Measurements from ENCODE around the gene PTPN20.
"Not testable (repeated sequence)": the region's sequence is repeated elsewhere in the genome, so short reads cannot be mapped to it uniquely, and the experiment has no call there.

Gene PTPN20, protein sequence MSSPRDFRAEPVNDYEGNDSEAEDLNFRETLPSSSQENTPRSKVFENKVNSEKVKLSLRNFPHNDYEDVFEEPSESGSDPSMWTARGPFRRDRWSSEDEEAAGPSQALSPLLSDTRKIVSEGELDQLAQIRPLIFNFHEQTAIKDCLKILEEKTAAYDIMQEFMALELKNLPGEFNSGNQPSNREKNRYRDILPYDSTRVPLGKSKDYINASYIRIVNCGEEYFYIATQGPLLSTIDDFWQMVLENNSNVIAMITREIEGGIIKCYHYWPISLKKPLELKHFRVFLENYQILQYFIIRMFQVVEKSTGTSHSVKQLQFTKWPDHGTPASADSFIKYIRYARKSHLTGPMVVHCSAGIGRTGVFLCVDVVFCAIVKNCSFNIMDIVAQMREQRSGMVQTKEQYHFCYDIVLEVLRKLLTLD

DNA sequence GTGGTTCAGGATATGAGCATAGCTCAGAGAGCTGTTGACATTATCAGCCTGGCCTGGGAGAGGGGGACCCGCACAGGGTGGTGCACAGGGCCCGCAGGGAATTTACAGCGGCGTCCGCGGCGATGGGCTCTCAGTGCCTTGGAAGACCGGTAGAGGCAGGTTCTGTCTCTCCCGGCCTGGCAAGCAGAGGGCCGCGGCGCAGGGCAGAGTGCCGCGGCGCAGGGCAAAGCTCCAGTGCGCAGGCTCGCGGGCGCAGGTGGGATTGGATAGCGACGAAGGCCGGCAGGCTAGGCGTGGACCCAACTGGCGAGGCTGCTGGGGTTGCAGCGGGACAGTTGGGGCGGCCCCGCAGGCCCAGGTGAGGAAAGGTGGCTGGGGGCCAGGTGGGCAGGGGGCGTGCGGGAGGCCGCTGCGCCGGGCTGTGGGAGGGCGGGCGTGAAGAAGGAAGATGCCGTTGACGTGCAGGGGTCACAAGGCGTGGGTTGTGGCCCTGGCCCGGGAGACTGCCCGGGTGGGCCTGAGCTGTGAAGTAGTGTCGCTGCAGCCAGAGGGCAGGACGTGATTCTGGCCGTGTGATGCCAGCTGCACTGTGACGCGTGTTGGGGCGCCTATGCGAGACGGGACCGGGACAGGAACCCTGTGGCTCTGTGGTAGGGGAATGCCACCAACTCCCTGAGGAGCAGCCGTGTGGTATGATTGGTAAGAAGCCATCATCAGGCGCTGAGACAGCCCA lies at the start of gene PTPN20:
PTPN20 (plus strand) TSS at position 285 of the 733 bp plus-strand sequence. CDS start 21,072 bp downstream, outside the sequence.
- not testable (repeated sequence) for DNase-seq (ENCODE audit: low spot score)

DNA sequence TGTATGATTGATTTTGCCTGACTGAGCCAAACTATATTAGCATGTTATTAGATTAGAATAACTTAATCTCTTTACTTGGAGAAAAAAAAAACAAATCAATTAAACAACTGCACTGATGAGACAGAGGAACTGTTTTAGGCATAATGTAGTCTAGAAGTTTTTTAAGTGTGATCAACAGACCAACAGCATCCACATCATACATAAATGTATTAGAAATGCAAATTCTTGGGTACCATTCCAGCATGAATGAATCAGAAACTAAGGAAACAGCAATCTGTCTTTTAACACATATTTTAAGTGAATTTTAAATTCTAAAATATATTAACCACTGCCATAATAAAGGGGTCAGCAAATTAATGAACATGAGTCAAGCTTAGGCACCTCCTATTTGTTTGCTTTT lies 41.5 kb upstream of the PTPN20 start:
- DNase-seq (ENCODE audit: low spot score) = not testable (repeated sequence)

DNA sequence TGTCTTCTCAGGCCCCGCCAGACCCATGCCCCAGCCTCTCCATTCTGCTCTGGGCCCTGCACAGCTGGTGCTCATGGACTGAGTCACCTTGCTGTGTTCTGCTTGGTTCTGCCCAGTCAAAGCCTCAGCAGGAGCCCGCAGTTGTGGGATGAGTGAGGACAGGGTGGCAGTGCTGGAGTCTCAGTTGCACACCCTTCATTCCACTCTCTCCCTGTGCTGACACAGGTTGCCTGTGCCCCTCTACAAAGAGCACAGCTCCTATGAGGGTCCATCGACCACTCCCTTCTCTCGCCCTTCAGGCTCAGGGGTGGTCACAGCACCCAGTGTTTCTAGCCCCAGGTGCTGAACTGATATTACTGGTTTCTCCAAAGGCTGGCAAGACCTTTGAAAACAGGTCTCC lies 39.6 kb upstream of the PTPN20 start:
- not testable (repeated sequence) for DNase-seq (ENCODE audit: low spot score)

DNA sequence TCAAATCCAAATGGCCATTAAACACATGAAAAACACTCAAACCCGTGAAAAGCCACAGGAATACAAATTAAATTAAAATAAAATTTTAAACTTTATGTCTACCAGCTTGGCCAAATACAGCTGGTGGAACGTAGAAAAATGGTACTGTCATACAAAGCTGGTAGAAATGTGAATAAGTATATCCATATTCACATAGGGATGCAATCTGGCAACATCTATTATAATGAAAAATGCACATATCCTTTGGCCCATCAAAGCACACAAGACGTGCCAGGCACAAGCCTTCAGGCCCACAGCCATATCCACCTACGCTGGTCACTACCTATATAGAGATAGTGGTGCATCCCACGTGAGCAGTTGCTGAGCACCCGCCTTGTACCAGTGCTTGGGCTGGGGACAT lies 35.9 kb upstream of the PTPN20 start:
- DNase-seq (ENCODE audit: low spot score) = not testable (repeated sequence)

DNA sequence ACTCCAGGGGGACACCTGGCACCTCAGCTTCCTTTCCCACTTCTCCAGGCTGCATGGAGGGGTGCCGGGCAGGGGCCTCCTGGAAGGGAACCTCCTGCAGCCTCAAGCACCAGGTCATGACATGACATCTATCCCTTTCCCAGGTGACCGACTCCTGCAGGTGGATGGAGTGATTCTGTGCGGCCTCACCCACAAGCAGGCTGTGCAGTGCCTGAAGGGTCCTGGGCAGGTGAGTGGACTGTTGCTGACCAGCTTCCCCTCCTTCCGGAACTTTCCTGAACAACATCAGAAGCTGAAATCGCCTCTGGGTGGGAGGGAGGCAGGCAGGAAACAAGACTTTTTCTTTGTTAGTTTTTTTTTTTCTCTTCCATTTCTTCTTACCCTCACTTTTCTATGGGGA lies 34.5 kb upstream of the PTPN20 start:
- not testable (repeated sequence) for DNase-seq (ENCODE audit: low spot score)

DNA sequence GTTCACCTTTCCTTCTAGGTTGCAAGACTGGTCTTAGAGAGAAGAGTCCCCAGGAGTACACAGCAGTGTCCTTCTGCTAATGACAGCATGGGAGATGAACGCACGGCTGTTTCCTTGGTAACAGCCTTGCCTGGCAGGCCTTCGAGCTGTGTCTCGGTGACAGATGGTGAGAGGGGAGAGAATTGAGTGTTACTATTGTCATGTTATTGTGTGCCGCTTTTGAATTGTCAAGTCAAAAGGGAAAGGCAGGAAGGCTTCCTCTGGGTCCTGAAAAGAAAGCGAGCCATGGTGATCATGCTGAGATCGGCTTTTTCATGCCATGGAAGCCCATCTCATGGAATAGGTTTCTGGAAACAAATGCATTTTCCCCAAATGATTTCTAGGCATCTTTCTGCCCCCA lies 32.5 kb upstream of the PTPN20 start:
- not testable (repeated sequence) for DNase-seq (ENCODE audit: low spot score)

DNA sequence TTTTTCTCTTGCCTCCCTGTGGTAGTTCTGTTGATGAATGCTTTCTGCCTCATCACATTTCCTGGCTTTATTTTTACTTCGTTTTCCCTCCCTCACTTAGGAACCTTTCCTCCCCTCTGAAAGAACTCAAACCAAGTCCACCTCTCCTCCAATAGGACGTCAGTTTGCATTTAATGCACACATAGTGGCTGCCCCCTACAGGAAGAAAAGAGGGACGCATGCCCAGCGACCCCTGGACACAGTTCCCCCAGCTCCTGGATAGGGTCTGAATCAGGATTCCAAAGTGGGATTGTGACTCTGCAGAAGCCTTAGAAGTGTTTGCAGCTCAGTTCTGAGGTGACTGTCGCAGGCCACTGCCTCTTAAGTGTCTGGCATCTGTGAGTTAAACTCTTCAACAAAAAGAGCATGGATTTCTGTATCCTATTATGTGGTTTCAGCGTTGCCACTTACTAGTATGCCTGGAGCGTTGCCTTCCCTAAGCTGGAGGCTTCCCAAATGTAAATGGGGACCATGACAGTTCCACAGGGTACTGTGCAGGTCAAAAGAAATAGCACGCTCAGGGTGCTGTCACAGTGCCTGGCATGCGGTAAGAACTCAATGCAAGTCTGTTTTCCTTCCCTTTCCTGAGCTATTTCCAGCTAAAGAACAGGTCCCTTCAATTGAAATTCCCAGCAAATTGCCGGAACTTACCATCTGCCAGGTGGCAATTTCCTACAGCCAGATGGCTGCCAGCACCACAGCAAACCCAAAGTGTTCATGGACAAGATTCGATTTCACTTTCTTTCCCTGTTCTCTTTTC lies 20.2 kb upstream of the PTPN20 start:
- not testable (repeated sequence) for DNase-seq (ENCODE audit: low spot score)

DNA sequence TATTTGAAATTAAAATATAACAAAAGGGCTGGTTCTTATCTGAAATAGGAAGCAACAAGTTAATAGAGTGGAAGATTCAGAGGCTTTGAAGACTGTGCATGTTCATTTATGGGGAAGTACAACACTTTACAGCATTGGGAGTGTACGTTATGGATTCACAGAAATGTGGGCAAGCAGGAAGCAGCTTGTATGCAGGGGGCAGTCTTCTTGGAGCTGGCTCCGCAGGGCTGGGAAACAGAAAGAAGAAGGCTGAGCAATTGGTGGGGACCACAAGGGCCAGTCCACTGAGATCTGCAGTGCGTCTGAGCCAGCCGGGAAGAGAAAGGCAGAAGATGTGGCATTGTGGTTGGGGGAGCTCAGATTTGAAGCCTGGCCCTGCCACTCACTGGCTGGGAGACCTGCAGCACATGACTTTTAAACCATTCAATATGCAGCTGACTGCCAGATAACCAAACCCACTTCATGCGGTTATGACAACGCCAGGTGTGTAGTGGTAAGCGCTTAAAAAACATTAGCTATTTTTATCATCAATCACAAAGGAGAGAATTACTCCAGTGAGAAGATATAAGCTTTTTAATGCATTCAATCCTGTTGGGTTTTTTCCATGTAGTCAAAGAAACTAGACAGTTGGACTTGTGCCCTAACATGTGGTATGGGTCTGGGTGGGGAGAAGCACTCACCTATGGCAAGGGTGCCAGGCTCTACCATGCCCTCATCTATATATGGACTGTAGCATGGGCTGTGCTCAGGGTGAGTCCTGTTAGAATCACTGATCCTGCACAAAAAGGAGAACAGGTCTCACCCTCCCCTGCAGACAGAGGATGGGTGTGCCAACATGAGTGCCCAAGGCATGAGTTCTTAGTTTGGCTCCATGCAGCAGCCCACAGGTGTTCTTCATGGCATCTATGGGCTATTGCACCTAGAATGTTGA lies 14.2 kb upstream of the PTPN20 start:
- DNase-seq (ENCODE audit: low spot score) = not testable (repeated sequence)

DNA sequence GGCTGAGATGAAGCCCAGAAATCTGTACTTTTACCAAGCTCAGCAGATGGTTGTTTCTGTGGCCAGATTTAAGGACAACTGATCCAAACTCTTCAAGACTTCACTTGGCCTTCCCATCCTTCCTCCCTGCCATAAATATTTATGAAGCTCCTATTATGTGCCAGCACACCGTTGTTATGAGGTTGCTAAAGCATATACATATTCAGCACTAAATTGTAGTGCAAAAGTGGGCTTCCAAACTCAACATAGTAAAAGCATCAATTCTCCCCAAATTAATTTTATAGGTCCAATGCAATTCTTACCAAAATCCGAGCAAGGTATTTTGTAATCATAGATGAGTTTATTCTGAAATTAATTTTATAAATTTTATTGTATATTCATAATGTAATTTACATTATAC lies 10.0 kb upstream of the PTPN20 start:
- DNase-seq (ENCODE audit: low spot score) = not testable (repeated sequence)

DNA sequence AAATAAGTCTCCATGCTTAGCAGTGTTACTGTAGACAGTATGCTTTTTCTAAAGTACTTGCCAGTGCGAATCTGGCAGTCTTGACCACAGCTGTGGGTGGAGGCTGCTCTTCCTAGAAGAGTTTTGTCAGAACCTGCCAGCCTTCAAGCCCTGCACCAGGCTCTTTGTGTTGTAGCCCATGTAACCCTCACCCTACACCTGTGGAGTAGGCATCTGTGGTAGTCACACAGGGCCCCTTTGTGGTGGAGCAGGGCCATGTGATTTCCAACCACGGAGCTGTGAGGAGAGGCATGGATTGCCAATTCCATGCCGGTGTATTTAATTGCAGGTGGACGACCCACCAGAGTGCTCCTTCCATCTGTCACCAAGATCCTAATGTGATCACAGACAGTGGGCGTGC lies 7.4 kb upstream of the PTPN20 start:
- DNase-seq (ENCODE audit: low spot score) = not testable (repeated sequence)

DNA sequence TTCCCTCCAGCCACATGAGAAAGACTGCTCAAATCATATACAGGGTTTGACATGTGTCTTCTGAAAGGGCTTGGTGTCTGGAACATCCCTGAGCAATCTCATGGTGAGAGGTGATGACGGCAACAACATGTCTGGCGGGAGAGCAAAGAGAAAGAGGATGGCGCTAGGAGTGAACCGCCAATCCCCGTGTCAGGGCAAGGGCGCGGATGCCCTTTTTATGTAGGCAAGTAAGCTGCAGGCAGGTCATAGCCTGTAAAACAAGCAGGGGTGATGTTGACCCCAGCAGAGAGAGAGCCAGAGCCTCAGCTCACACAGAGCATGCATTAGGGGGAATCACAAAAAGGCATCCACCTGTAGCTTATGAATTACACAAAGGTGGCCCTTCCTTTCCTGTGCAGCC lies 4.9 kb upstream of the PTPN20 start:
- DNase-seq (ENCODE audit: low spot score) = not testable (repeated sequence)

DNA sequence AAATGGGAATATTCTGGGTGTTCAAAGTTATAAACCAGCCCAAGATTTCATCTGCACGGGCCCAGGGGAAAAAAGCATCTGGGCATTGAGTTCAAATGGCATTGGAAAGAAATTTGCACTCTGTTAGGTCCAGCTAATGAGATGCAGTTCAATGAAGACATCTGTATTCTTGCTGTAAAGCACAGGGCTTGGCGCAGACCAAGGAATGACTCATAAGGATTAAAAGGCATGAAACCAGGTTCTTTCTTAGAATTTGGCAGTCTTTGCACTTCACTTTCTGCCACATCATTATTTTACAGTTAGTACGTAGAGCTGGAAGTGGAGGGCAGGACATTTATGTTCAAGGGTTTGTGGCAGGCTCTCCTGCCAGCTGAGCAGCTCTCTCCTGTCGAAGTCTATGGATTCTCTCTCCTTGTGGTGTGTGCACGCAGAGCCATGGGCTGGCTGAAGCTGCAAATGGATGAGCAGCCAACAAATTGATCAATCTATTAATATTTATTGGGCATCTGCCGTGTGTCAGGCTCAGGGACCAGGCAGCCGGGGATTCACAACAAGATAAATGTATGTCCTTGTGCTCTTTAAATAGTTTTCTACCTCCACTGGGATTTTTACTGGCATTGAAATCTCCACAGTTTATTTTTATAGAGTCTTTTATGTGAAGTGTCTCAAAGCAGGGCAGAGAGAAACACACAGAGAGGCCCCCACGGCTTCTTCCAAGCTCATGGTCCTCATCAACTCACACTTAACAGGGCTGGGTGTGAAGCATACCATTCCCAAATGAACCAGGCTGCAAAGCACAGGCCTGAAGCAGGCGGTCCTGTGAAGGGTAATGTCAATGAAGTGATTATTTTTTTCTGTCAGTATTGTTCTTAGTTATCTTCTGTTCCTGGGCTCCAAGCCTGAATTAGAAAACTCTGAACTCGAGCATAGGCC lies 3.8 kb upstream of the PTPN20 start:
- not testable (repeated sequence) for DNase-seq (ENCODE audit: low spot score)

DNA sequence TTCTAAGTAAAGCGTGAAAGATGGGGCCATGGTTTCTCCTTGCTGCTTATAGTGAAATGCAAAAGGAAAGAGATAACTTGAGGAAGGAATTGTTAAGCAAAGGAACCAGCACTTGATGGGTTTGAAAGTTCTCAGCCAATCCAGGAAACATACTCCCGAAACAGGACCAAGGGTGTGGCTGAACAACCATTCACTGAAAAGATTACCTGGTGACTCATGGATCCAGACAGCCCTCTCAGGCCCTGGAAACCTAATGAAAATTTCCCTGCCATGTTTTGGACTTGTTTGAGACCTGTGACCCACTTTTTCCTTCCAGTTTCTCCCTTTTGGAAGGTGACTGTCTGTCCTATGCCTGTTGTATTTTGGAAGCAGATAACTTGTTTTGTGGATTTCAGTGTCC lies 11.3 kb downstream of the PTPN20 start:
- not testable (repeated sequence) for DNase-seq (ENCODE audit: low spot score)

DNA sequence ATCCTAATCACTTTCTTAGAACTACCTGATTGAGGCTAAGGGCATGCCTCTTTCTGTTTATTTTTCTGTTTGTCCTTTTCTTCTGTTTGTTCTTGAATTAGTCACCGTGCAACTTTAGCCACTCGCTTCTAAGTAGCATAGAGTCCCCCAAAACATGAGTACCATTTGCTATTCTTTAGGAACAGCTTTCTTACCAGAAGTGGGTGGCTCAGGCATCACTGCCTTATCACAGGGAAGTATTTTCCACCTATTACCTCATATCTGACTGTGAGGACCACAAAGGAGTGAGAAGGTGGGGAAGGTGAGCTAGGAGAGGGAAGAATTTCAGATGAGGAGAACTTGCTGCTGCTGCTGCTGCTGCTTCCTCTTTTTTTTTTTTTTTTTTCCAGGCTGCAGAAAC lies 13.9 kb downstream of the PTPN20 start:
- not testable (repeated sequence) for DNase-seq (ENCODE audit: low spot score)

DNA sequence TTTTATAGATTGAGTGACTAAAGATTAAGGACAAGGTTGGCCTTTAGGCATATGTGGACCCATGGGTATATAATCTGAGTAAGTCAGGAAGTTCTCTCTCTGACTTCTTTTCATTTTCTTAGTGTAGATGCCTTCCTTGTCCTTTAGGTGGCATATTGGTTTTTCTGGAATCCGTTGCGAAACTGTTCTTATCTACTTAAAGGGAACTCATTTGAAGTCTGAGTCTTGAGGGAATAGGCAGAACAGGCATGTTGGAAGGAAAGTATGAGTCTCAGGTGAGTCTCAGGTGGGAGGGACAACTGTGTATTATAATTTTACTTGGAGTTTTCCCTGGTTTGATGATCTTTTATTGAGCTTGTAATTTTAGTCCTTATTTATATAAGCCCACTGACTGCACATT lies 14.6 kb downstream of the PTPN20 start:
- not testable (repeated sequence) for DNase-seq (ENCODE audit: low spot score)

DNA sequence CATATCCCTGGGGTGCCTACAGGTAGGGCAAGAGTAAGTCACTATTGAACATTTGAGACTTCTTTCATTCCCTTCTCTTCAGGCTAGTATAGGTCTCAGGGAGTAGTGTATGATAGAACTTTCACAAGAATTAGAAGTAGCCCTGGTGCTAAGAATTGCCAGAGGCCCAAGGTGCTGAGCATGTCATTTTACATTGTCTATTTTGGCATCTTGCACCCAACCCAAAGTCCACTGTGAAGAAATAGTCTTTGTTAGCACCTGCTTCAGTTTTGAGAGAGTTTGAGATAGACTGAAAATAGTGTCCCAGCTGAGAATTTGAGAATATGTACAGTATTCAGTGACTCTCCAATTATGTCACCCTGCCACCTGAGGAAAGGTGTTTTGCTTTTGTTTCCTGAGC lies 17.6 kb downstream of the PTPN20 start:
- DNase-seq (ENCODE audit: low spot score) = not testable (repeated sequence)

DNA sequence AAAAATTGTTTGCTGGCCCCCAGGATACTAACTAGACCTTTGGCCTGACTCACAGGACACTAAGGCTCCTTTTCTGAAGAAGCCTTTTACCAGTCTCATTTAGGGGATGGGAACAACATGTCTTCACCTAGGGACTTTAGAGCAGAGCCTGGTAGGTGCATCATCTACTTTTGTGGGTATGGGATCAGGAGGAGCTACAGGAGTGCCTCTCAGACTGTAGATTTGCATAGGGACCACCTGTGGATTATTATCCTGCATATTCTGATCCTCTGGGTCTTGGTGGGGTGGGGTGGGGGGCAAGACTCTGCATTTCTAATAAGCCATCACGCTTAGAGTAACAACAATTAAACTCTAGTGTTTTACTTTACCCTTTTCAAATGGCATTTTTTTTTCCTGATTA lies 21.2 kb downstream of the PTPN20 start:
- not testable (repeated sequence) for DNase-seq (ENCODE audit: low spot score)

DNA sequence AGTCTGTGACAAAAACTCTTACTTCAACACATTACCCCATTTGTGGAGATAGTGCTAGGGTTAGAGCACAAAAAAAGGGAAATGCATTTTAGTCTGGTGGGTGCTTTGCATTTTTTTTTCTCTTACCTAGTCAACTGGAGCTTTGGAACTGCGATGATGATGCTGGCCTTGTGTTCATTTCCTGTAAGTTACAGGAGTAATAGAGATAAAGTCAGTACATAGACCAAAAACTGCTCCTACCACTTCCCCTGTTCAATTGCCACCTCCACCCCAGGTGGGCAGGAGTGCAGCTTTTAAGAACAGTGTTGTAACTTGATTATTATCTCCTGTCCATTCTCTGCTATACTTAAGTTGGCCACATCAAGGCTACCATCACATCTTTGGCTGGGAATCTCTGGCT lies 29.9 kb downstream of the PTPN20 start:
- not testable (repeated sequence) for DNase-seq (ENCODE audit: low spot score)

DNA sequence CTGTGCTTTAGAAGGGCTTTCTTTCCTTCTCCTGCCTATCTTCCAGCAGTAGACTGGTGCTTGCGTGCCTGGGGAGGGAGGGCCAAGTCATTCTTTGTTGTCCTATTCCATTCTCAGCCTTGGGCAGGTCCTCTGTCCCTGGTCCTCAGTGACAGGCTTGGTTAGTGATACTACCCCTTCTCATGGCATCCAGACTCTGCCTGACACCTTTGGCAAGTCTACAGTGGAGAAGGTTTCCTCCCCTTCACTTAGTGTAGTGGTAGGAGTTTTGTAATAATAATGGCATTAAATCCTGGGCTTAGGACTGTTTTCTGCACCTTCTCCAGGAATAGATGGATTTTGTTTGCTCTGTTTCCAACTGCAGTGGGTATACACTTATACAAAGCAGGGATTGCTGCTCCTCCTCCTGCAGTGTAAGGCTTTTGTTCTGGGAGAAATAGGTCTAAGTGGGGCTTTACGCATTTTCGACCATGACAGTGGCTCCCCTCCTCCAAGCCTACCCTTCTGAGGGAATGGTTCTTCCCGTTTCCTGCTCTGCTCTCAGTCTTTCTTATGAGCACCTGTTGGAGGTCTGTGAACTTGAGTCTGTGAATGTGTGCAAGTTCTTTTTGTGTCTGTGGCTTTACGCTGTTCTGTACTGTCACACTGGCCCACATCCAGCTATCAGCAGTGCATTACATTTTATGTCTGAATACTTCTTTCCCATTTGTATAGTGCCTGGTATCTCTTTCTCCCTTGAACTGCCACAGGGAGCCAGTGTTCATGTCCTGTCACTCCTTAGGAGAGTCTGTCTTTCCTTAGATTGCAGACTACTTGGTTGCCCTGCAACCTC lies 37.7 kb downstream of the PTPN20 start:
- DNase-seq (ENCODE audit: low spot score) = not testable (repeated sequence)

Measured in LoVo (cell line).